Stimulated activated CD4-positive, alpha-beta T cell treated with anti-CD3 and anti-CD28 coated beads, Interleukin-12 subunit alpha, Interleukin-12 subunit beta, amount 100 ng/mL, for 4 hours (primary cell): ENCODE measurements around the gene GRID2IP.
"Not testable (repeated sequence)": the region's sequence is repeated elsewhere in the genome, so short reads cannot be mapped to it uniquely, and the experiment has no call there.

Source experiments
- DNase-seq: peaks from one replicate; pipeline ENCODE4 v3.0.0-alpha.2; 2020

GRID2IP gene

GRCh38 chr7:6551016-6551511 is at the start of gene GRID2IP:
Gene GRID2IP, minus strand, starts transcription at chr7:6551461. Its CDS starts 25 bp downstream, at chr7:6551436.
- DNase-seq = no peak

DNA sequence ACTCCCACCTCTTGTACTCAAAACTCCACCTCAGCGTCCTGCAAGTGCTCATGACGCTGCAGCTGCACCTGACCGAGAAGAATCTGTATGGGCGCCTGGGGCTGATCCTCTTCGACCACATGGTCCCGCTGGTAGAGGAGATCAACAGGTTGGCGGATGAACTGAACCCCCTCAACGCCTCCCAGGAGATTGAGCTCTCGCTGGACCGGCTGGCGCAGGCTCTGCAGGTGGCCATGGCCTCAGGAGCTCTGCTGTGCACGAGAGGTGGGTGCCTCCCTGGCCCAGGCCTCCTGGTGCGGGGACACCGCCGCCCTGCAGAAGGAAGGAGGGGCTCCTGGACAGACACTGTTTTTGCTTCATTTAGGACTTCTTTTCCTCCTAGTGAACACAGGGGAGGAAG is 48.8 kb upstream of the GRID2IP start:
- DNase-seq = no peak

GRCh38 chr7:6590645-6591110 is 39.4 kb upstream of the GRID2IP start:
- DNase-seq = no peak

GRCh38 chr7:6589829-6590644 is 38.8 kb upstream of the GRID2IP start, which contains the start of gene INTS15:
Gene INTS15, plus strand, starts transcription at chr7:6590021. Its CDS starts 263 bp downstream, at chr7:6590284.
- DNase-seq = peak; percentile 78

GRCh38 chr7:6589151-6589828 is 38.0 kb upstream of the GRID2IP start:
- DNase-seq = no peak

GRCh38 chr7:6588566-6588965 is 37.3 kb upstream of the GRID2IP start:
- DNase-seq = no peak

DNA sequence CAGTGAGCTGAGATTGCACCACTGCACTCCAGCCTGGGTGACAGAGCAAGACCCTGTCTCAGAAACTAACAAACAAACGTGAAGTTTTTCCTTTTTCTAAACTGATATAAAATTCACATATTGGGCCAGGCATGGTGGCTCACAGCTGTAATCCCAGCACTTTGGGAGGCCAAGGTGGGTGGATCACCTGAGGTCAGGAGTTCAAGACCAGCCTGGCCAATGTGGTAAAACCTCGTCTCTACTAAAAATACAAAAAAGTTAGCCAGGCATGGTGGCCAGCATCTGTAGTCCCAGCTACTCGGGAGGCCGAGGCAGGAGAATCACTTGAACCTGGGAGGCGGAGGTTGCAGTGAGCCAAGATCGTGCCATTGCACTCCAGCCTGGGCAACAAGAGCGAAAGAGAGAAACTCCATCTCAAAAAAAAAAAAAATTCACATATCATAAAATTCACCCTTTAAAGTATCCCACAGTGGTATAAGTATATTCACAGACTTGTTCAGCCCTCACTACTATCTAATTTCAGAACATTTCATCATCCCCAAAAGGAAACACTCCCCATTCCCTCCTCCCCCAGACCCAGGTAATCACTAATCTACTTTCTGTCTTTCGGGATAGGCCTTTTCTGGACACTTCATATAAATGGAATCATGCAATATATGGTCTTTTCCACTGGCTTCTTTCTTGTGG is 34.6 kb upstream of the GRID2IP start:
- not testable (repeated sequence) for DNase-seq

GRCh38 chr7:6579446-6579845 is 28.2 kb upstream of the GRID2IP start:
- DNase-seq = no peak

DNA sequence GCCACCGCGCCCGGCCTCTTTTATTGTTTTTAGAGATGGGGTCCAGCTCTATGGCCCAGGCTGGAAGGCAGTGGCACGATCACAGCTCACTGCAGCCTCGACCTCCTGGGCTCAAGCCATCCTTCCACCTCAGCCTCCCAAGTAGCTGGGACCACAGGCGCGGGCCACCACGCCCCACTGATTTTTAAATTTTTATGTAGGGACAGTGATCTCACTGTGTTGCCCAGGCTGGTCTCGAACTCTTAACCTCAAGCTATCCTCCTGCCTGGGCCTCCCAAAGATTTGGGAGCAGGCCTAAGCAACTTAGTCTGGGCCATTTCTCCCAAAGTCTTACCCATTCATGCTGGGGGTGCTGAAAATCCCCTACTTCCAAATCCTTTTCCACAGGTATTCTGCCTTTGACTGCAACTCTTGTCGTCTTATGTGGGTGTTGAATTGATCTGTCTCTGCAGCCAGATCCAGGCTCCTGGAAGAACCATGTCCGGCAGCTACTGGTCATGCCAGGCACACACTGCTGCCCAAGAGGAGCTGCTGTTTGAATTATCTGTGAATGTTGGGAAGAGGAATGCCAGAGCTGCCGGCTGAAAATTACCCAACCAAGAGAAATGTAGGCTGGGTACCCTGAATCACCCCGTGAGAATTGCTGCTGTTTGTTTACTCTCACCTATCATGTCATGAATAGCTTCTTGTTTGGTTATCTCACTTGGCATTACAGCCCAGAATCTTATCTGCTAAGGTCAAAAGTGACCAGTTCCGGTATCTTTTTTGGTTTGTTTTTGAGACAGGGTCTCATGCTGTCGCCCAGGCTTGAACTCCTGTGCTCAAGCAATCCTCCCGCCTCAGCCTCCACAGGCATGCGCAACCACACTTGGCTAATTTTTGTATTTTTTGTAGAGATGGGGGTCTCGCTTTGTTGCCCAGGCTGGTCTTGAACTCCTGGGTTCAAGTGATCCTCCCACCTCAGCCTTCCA is 27.1 kb upstream of the GRID2IP start:
- no peak for DNase-seq

DNA sequence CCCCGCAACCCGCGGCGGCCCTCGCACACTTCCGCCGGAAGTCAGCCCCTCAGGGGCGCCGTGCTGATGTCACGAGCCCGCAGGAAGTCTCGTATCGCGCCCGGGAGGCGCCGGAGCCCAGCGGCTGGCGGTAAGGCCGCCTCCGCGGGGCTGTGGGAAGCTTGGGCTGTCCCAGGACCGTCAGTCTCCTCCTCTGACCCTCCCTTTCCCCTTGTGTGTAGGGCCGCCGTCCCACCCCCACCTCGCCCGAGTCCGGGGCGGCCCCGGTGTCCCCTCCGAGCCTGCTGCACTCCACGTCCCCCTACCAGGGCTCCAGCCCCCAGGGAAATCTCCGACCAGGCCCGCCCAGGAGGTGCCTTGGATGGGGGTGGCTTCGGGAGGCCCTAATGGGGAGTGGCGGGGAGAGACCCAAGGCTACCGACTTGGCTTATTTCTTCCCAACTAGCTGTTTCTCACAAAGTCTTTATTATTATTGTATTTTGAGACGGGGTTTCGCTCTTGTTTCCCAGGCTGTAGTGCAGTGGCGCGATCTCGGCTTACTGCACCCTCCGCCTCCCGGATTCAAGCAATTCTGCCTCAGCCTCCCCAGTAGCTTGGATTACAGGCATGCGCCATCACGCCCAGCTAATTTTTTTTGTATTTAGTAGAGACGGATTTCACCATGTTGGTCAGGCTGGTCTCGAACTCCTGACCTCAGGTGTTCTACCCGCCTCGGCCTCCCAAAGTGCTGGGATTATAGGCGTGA is 26.3 kb upstream of the GRID2IP start, which contains the start of gene ZDHHC4:
Gene ZDHHC4 (plus strand): TSS at position 86 of the 745 bp plus-strand sequence. CDS start 3,108 bp downstream, outside the sequence.
- peak; percentile 86 for DNase-seq

DNA sequence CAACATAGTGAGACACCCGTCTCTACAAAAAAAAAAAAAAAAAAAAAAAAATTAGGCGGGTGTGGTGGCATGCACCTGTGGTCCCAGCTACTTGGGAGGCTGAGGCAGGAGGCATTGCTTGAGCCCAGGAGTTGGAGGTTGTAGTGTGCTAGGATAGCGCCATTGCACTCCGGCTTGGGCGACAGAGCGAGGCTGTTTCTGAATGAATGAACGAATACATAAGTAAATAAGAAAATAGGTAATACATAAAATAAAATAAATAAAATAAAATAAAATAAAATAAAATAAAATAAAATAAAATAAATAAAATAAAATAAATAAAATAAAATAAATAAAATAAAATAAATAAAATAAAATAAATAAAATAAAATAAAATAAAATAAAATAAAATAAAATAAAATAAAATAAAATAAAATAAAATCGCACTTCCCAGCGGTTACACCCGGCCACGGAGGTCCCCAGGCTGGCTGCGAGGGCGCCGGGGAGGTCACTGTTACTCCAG is 25.7 kb upstream of the GRID2IP start:
- DNase-seq = not testable (repeated sequence)

DNA sequence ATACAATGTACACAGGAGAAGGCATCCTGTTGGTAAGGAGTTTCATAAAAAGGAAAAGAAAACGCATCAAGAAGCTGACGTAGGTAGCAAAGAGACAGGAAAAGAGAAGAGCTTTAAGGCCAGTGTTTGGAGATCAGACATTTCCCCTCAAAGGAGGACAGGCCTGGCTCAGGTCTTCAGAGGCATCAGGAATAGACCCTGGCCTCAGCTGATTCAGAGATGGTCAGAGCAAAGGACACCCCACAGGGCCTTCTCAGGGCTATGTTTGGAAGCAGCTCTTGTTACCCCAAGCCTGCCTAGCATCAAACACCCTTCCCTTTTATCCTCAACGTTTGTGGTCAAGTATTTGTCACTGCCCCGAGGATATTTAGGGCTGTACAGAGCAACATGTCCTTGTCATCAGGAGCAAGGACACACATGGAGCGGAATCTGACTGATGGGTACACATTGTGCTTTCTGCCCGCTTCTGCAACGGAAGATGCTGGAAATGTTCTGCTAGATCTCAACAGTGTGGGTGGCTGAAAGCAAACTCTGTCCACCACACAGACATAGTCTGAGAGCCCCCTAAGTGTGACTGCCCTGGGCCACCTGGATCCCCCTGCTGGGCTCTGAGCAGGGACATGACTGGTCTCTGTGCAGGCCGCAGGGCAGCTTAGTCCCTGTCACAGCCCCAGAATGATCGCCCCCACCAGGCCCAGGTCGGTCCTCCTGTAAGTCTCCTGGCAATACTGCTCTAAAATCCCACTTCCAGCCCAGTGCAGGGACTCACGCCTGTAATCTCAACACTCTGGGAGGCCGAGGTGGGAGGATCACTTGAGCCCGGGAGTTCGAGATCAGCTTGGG is 25.0 kb upstream of the GRID2IP start:
- DNase-seq = no peak

DNA sequence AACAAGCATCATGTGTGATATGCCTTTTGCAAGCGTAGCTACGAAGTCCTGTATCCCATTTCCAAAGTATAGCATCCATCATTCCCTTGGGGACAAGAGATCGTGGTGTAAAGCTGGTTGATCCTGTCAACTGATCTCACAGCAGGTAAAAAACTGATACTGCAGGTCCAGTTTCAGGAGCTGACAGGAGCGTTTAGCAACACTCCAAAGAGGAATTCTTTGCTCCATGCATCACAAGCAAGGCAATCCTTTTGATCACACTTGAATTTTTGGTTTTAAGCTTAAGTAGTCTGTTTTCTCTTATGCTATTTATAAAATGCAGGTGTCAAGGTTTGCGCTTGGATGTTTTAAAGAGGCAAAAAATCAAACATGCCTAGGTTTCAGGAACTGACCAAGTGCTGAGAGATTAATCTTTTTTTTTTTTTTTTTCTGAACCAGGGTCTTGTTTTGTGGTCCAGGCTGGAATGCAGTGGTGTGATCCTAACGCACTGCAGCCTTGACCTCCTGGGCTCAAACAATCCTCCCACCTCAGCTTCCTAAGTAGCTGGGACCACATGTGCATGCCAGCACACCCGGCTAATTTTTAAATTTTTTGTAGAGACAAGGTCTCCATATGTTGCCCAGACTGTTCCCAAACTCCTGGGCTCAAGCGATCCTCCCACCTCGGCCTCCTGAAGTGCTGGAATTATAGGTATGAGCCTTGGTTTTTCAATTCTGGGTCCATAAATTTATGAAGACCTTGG is 24.2 kb upstream of the GRID2IP start:
- no peak for DNase-seq

GRCh38 chr7:6571160-6571779 is 20.0 kb upstream of the GRID2IP start:
- no peak for DNase-seq

GRCh38 chr7:6567886-6568285 is 16.6 kb upstream of the GRID2IP start:
- no peak for DNase-seq

DNA sequence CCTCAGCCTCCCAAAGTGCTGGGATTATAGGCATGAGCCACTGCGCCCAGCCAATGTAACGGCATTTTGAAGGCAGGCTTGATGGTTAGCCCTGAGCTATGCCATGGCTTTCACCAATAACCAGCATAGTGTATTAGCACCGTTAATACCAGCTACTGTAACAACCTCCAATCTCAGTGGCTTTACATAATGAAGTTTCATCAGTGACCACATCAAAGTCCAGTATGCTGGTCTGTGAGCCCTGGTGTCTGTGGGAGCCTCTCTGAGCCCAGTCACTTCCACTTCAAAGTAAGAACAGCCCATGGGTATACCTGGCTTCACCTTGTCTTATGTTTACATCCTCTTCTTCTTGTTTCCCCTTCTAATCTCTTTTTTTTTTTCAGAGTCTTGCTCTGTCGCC is 14.4 kb upstream of the GRID2IP start:
- DNase-seq = no peak

GRCh38 chr7:6563936-6564770 is 12.9 kb upstream of the GRID2IP start:
- DNase-seq = no peak

DNA sequence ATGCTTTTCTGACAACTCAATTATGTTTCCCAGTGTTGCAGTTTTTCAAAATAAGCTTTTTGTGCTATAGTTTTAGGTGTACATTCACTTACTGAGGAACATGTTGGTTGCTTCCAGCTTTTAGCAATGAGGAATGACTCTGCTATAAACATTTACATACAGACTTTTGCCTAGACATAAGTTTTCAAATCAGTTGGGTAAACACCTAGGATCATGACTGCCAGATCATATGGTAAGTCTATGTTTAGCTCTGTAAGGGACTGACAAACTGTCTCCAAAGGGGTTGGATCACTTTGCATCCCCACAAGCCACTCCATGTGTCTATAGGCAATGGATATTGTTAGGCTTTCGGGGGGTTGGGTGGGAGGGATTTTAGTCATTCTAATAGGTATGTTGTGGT is 10.8 kb upstream of the GRID2IP start:
- DNase-seq = no peak
